Effector memory CD4-positive, alpha-beta T cell (primary cell): Measurements from ENCODE around the gene RNF220.

Experiments
- DNase-seq, 3 donors: peaks; one replicate each; pipeline ENCODE4 v3.0.0-alpha.2; 2020
- H3K27ac ChIP-seq: 2 replicates; pipeline ENCODE4 v1.7.0; 2013; ENCODE audit warnings: mild to moderate bottlenecking, low read length, moderate library complexity; ENCODE audit not compliant: insufficient read depth, poor library complexity, severe bottlenecking
- H3K27me3 ChIP-seq: replicated peaks from 2 replicates; pipeline ENCODE4 v1.7.0; 2013; ENCODE audit warnings: mild to moderate bottlenecking, low read length; ENCODE audit not compliant: insufficient read depth, control insufficient read depth, poor library complexity, severe bottlenecking
- H3K36me3 ChIP-seq: 2 replicates; pipeline ENCODE4 v1.7.0; 2013; ENCODE audit warnings: mild to moderate bottlenecking, low read length, moderate library complexity; ENCODE audit not compliant: control insufficient read depth, insufficient read depth
- H3K4me1 ChIP-seq: 2 replicates; pipeline ENCODE4 v1.7.0; 2013; ENCODE audit warnings: low read length, mild to moderate bottlenecking; ENCODE audit not compliant: control insufficient read depth, insufficient read depth, poor library complexity, severe bottlenecking
- H3K4me3 ChIP-seq: 2 replicates; pipeline ENCODE4 v1.7.0; 2013; ENCODE audit warnings: low read length, low read depth, mild to moderate bottlenecking; ENCODE audit not compliant: insufficient read depth, poor library complexity, severe bottlenecking
- H3K9me3 ChIP-seq: 2 replicates; pipeline ENCODE4 v1.7.0; 2013; ENCODE audit warnings: mild to moderate bottlenecking, low read length, moderate library complexity; ENCODE audit not compliant: control insufficient read depth

The RNF220 gene

DNA sequence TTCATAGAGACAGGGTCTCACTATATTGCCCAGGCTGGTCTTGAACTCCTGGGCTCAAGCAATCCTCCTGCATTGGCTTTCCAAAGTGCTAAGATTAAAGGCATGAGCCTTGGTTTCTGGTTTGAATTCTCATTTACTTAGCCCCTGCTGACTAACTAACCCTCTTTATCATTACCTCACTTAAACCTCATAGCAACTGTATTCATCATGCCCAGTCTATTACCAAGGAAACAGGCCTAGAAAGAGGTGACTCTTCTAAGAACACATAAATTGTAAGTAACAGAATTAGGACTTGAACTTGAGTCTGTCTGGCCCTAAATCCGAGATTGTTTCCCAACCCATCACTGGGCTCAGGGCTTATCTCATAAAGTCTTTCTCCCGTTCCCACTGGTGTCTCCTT, 225.1 kb downstream of the RNF220 start:
- Histone ChIP-seq H3K36me3 (peaks cover 20% of the 10 kb centered on the region), H3K4me1 (peaks cover 12% of the 10 kb centered on the region), H3K27me3 (no peaks in the 10 kb centered on the region), H3K9me3 (no peaks in the 10 kb centered on the region), H3K4me3 (no peak overlapping the region), H3K27ac (no peak overlapping the region)
- no peak for DNase-seq

DNA sequence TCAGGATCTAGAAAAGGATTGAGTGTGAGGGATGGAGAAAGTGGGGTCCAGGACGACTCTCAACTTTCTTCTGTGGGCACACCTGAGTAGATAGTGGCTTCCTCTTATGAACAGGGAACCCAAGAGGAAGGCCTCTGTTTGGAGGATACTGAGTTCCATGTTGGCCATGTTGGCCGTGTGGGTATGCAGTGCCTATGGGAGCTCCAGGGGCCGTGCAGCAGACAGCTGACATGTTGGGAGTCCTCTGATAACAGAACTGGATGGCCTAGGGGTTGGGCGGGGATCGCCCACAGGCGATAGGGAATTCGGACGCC, 226.2 kb downstream of the RNF220 start:
- H3K9me3 ChIP-seq: no peaks in the 10 kb centered on the region
- H3K27me3 ChIP-seq: no peaks in the 10 kb centered on the region
- peak overlapping the region; percentile 80 for H3K27ac ChIP-seq
- DNase-seq: no peak
- H3K4me1 ChIP-seq: peaks cover 12% of the 10 kb centered on the region
- peaks cover 32% of the 10 kb centered on the region for H3K36me3 ChIP-seq
- H3K4me3 ChIP-seq: peak overlapping the region; percentile 56

DNA sequence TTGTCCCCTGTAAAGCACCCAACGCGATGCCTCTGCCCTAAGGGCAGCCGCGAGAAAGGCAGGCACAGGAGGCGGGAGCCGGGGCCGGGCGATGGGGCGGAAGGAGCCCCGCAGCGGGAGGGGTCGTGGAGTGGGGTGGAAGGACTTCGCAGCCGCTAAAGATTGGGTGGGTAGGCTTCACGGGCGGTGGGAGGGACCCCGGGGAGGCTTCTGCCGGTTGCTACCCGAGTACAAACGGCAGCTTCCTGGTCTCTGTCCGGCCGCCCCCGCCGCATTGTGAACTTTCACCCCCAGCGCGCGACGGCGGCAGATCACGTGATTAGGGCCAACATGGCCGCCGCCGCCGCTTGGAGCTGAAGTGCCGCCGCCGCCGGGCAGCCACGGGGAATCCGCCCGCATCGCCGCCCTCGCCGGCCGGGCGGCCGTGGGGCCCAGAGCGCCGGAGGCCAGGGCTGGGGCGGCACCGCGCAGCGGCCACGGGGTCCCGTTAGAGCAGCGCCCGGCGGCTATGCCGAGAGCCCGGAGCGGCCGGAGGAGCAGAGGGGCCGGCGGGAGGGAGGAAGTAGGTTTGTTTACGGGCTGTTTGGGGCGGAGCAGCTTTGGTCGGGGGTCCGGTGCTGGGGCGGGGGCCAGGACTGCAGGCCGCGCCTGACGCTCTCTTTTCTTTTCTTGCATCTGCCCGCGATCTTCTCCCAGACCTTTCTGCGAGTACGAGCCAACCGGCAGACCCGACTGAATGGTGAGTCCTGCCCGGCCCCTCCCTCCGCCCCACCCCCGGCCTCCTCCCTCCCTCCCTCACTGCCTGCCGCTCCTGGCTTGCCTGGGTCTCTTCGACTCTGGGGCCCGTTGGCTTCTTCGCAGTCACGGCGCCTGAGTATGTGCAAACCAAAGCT, 226.8 kb downstream of the RNF220 start:
- Histone ChIP-seq H3K27me3 (no peaks in the 10 kb centered on the region), H3K27ac (peak overlapping the region; percentile 80), H3K4me3 (peak overlapping the region; percentile 56), H3K36me3 (peaks cover 38% of the 10 kb centered on the region), H3K9me3 (no peaks in the 10 kb centered on the region), H3K4me1 (peaks cover 12% of the 10 kb centered on the region)
- peak; percentile 70 to 84 (median 78) for DNase-seq

DNA sequence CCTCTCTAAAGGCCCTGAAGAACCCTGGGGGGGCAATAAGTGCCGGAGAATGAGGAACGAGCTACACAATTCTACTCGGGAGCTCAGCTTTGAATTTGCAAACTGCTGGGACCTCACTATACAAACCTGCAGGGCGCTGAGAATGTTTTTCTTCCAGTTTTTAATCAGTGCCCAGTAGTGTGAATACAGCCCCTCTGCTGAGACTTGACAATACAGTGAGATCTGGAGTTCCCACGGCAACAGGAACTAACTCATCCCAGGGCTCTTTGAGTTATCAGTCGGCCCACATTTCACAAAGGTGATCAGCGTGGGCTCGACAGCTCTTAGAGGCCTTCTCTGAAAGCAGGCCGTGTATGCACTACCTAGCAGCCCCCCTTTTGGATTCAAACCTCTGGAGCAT, 227.5 kb downstream of the RNF220 start:
- no peaks in the 10 kb centered on the region for H3K9me3 ChIP-seq
- H3K27me3 ChIP-seq: no peaks in the 10 kb centered on the region
- H3K36me3 ChIP-seq: peaks cover 45% of the 10 kb centered on the region
- H3K4me3 ChIP-seq: peak overlapping the region; percentile 24
- no peak for DNase-seq
- peaks cover 12% of the 10 kb centered on the region for H3K4me1 ChIP-seq
- H3K27ac ChIP-seq: peak overlapping the region; percentile 80

DNA sequence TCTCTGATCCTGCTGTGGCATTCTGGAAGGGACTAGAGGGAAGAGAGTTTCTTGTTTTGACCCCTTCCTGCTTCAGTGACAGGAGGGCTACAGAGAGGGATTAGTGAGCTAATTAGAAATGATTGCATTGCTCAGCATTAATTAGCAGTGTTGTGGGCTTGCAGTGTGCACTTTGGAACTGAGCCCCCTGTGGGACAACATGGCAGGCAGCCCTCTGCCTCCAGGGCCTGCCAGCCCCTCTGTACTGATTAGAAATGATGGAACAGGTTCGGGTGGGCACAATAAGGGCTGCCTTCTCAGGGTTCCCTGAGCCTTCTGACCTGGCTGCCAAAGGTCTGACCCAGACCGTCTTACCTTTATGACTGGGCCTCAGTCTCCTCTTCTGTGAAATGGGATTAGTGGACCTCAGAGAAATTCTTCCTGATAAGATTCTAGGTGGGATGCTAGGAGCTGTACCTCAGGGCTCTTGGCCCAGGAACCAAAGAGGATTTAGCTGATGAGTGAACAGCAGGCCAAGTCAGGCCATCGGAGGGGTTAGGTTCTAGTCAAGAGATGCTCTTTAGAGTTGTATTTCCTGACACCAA, 229.6 kb downstream of the RNF220 start:
- H3K27me3 ChIP-seq: no peaks in the 10 kb centered on the region
- DNase-seq: no peak
- no peak overlapping the region for H3K27ac ChIP-seq
- no peak overlapping the region for H3K4me3 ChIP-seq
- H3K9me3 ChIP-seq: no peaks in the 10 kb centered on the region
- peaks cover 66% of the 10 kb centered on the region for H3K36me3 ChIP-seq
- H3K4me1 ChIP-seq: peaks cover 12% of the 10 kb centered on the region

DNA sequence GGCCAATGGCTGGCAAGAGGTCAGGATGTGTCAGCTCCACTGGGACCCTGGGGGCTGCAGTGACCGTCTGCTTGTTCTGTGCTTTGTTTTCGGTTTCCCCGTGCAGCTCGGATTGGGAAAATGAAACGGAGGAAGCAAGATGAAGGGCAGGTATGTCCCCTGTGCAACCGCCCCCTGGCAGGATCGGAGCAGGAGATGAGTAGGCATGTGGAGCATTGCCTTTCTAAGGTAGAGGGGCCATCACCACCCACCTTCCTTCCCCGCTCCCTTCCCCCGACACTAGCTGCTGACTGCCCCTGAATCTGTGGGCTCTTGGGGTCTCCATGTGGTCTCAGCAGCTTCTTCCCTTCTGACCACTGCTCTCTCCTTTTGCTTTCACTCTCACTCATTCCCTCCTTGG, 230.4 kb downstream of the RNF220 start:
- peaks cover 73% of the 10 kb centered on the region for H3K36me3 ChIP-seq
- peaks cover 12% of the 10 kb centered on the region for H3K4me1 ChIP-seq
- H3K27ac ChIP-seq: no peak overlapping the region
- H3K27me3 ChIP-seq: no peaks in the 10 kb centered on the region
- DNase-seq: no peak
- H3K4me3 ChIP-seq: no peak overlapping the region
- no peaks in the 10 kb centered on the region for H3K9me3 ChIP-seq

DNA sequence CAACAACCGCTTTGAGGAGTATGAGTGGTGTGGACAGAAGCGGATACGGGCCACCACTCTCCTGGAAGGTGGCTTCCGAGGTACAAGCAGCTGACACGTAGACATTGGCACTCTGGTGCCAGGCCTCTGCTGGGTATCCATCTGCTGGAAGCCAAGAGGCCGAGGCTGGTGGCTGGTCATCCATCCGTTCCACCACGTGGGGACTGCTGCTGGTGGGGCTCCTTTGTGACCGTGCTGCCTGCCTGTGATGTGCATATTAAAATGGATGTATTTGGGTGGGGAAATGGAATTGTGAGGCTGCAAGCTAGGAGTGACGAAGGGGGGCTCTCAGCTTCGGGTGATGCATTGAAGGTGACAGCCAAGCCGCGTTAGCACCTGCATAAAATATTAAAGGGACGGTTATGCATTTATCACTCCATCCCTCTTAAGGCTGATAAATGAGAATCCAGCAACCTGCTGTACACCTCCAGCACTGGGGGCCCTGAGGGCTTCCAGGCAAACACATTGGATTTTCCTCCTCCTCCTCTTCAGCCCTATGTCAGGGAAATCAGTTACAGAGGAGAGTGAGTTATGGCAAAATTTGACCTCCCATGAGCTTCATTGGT, 231.1 kb downstream of the RNF220 start:
- Histone ChIP-seq H3K4me3 (no peak overlapping the region), H3K27ac (no peak overlapping the region), H3K27me3 (no peaks in the 10 kb centered on the region), H3K4me1 (peaks cover 12% of the 10 kb centered on the region), H3K9me3 (no peaks in the 10 kb centered on the region), H3K36me3 (peaks cover 80% of the 10 kb centered on the region)
- no peak for DNase-seq

DNA sequence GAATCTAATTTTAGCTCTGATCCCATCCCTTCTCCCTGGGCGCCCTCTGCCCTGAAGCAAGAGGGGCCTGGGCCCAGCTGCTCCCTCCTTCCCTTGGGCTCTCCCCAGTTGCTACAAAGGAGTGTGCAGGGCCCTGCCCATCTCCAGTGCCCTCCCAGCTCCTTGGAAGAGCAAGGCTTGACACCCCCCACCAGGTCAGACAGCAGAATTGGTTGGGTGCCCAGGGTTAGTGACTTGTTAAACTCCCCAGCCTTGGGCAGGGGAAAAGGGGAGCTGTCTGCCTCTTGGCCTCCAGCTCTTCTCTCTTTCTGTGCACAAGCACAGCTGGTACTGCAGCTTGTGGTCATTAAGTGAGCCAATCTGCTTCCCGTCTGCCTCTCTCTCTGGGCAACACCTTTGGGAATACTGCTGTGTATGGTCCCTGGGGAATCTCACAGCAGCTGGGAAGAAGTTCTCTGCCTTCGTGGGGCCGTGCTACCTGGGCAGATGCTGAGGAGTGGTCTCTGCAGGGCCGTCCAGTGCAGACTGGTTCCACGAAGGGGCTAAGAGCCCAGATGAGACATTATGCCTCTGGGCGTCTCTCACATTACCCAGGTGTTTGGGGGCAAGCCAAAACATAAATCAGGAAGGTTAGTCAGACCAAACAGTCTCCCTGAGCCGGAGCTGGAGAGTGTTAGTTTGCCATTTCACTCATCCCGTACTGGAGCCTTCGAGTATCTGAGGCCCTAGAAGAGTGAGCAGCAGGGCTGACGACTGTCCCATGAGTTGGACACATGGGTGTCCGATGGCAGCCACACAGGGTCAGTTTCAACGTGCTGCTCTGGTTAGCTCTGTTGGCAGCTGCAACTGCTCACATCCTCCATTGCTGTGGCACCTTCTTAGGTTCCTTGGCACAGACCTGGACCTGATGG, 231.9 kb downstream of the RNF220 start:
- Histone ChIP-seq H3K4me3 (no peak overlapping the region), H3K9me3 (no peaks in the 10 kb centered on the region), H3K36me3 (peaks cover 87% of the 10 kb centered on the region), H3K4me1 (peaks cover 8% of the 10 kb centered on the region), H3K27me3 (no peaks in the 10 kb centered on the region), H3K27ac (no peak overlapping the region)
- no peak for DNase-seq

DNA sequence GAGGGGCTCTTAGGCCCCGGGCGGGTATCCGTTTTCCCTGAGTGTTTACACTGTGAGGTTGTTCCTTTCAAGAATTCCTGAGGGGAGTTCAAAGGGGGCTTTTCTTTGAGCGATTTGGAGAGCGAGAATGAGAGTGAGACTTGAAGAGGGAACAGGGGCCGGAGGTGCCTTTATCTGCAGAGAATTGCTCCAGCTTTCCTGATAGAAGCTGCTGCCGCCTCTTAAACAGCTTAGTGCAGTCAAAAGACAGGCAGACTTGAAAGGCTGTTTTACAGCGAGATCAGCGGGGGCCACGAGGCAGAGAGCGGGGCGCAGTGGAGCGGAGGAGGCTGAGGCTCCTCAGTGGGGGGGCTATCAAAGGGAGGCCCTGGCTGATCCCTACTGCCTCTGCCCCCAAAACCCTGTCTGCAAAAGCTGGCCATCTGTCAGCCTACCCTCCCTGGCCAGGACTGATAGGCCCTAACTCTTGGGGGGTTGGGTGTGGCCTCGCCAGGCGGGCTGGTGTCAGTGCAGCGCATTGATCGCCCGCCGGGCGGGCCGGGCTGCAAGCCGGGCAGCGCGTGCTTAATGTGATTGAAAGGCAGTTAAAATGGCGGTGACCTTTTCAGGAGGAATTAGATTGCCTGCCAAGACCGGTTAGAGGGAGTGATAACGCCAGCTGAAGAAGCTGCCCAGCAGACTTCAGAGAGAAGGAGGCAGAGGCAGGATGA, 232.8 kb downstream of the RNF220 start:
- peaks cover 96% of the 10 kb centered on the region for H3K36me3 ChIP-seq
- H3K4me1 ChIP-seq: peaks cover 2% of the 10 kb centered on the region
- H3K27me3 ChIP-seq: no peaks in the 10 kb centered on the region
- H3K27ac ChIP-seq: no peak overlapping the region
- no peaks in the 10 kb centered on the region for H3K9me3 ChIP-seq
- no peak overlapping the region for H3K4me3 ChIP-seq
- DNase-seq: no peak
